ENCODE results near the gene NGRN.

- no peak for TF ChIP-seq CTCF (IDR thresholded peaks at IDR 0.05)
- no peak for TF ChIP-seq EZH2 (IDR thresholded peaks at IDR 0.05; ENCODE audit: borderline replicate concordance, insufficient read depth, low read depth, low read length, poor library complexity, severe bottlenecking)
These were observed 33.3 kb upstream of the NGRN start for GRCh38 chr15:90232196-90232595.
